Measurements from ENCODE around the gene OR6S1. TPM values are rescaled to one million over a fixed set of nuclear protein-coding genes. Genes with fewer than 3 reads are reported as not detected.
A peak's percentile ranks its signal among the peaks of the same experiment; 100 is the strongest.

Gene OR6S1
- total and polyA plus RNA-seq, 10 of the 15 experiments (the other 5 are each of a cell fraction or from before 2014, with no cell fraction given), result 0.22 to 0.67 (median 0.43) TPM; not detected in 4

GRCh38 chr14:20631023-20631879 lies 10.2 kb downstream of the OR6S1 start (continued):
- TF ChIP-seq PAX5 (IDR thresholded peaks at IDR 0.05; ENCODE audit: borderline replicate concordance, low read depth, low read length), result no peak
- no peak for TF ChIP-seq PKNOX1 (IDR thresholded peaks at IDR 0.05)
- no peak for TF ChIP-seq HCFC1 (IDR thresholded peaks at IDR 0.05; ENCODE audit: low read length)
- no peak for TF ChIP-seq NBN (IDR thresholded peaks at IDR 0.05)
- no peak for TF ChIP-seq USF1 (IDR thresholded peaks at IDR 0.05; ENCODE audit: borderline replicate concordance, extremely low read length, insufficient read depth, low read depth, low read length)
- TF ChIP-seq ESRRA (IDR thresholded peaks at IDR 0.05; ENCODE audit: low read length), result no peak
- TF ChIP-seq CTCF (IDR thresholded peaks at IDR 0.05 in 2 of 3, conservative IDR thresholded peaks at IDR 0.05 in 1 of 3; ENCODE audit: control insufficient read depth in 2 of 3, extremely low read depth in 1 of 3, insufficient read depth in 1 of 3, low read depth in 3 of 3, low read length in 3 of 3), result no peak
- no peak for TF ChIP-seq SPI1 (IDR thresholded peaks at IDR 0.05; ENCODE audit: borderline replicate concordance, insufficient read depth, low read depth, low read length)
- no peak for TF ChIP-seq IRF5 (IDR thresholded peaks at IDR 0.05; ENCODE audit: borderline replicate concordance)
- no peak for TF ChIP-seq RFX5 (IDR thresholded peaks at IDR 0.05; ENCODE audit: low read depth, low read length)
- TF ChIP-seq RCOR1 (conservative IDR thresholded peaks at IDR 0.05; ENCODE audit: low read depth, low read length), result no peak
- no peak for TF ChIP-seq SIX5 (IDR thresholded peaks at IDR 0.05; ENCODE audit: low read depth, low read length, severe bottlenecking)
- TF ChIP-seq RUNX3 (IDR thresholded peaks at IDR 0.05; ENCODE audit: low read length), result peak; percentile 40; the same call in 1 of the 2 replicates
- TF ChIP-seq ZBTB11 (CRISPR knock-in tag; IDR thresholded peaks at IDR 0.05), result no peak
- TF ChIP-seq, protein P1, sequence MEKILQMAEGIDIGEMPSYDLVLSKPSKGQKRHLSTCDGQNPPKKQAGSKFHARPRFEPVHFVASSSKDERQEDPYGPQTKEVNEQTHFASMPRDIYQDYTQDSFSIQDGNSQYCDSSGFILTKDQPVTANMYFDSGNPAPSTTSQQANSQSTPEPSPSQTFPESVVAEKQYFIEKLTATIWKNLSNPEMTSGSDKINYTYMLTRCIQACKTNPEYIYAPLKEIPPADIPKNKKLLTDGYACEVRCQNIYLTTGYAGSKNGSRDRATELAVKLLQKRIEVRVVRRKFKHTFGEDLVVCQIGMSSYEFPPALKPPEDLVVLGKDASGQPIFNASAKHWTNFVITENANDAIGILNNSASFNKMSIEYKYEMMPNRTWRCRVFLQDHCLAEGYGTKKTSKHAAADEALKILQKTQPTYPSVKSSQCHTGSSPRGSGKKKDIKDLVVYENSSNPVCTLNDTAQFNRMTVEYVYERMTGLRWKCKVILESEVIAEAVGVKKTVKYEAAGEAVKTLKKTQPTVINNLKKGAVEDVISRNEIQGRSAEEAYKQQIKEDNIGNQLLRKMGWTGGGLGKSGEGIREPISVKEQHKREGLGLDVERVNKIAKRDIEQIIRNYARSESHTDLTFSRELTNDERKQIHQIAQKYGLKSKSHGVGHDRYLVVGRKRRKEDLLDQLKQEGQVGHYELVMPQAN (conservative IDR thresholded peaks at IDR 0.05), result no peak
- TF ChIP-seq GABPA (IDR thresholded peaks at IDR 0.05; ENCODE audit: low read depth), result peak; percentile 57; the same call in 1 of the 2 replicates
- TF ChIP-seq SMAD5 (IDR thresholded peaks at IDR 0.05; ENCODE audit: low read depth), result no peak
- TF ChIP-seq TCF7 (IDR thresholded peaks at IDR 0.05; ENCODE audit: borderline replicate concordance), result no peak
- no peak for TF ChIP-seq BRCA1 (IDR thresholded peaks at IDR 0.05; ENCODE audit: low read depth, low read length)

Data from GM12878 (cell line).